Astrocyte (in vitro differentiated cells and primary cell): Measurements from ENCODE around the gene ATPAF2. TPM values are rescaled to one million over a fixed set of nuclear protein-coding genes. Genes with fewer than 3 reads are reported as not detected.

Source experiments
- DNase-seq: peaks from one replicate; pipeline ENCODE4 v3.0.0-alpha.2; 2010; ENCODE audit warnings: low read depth
- FAIRE-seq: peaks from 2 replicates; lab custom pipeline; 2011; peaks lifted over from hg19 to GRCh38; lab: Jason Lieb, UNC
- H2AFZ ChIP-seq: 2 replicates; pipeline ENCODE4 v1.6.0; 2012; ENCODE audit warnings: low read depth, low read length, inconsistent platforms
- H3K27ac ChIP-seq: 2 replicates; pipeline ENCODE4 v1.5.1; 2011; ENCODE audit warnings: low read depth, low read length, inconsistent platforms
- H3K27me3 ChIP-seq: 2 replicates; pipeline ENCODE4 v1.6.0; 2011; ENCODE audit warnings: low read length, inconsistent platforms; ENCODE audit not compliant: insufficient read depth
- H3K36me3 ChIP-seq: 2 replicates; pipeline ENCODE4 v1.5.1; 2011; ENCODE audit warnings: low read length, inconsistent platforms; ENCODE audit not compliant: insufficient read depth
- H3K4me1 ChIP-seq: 2 replicates; pipeline ENCODE4 v1.5.1; 2011; ENCODE audit warnings: low read length, inconsistent platforms; ENCODE audit not compliant: insufficient read depth
- H3K4me2 ChIP-seq: 2 replicates; pipeline ENCODE4 v1.6.0; 2012; ENCODE audit warnings: low read length, inconsistent platforms
- H3K4me3 ChIP-seq: 2 replicates; pipeline ENCODE4 v1.5.1; 2011; ENCODE audit warnings: low read depth, mild to moderate bottlenecking, low read length, inconsistent platforms; ENCODE audit not compliant: insufficient read depth
- H3K79me2 ChIP-seq: 2 replicates; pipeline ENCODE4 v1.6.0; 2012; ENCODE audit warnings: mild to moderate bottlenecking, low read length, inconsistent platforms; ENCODE audit not compliant: insufficient read depth
- H3K9ac ChIP-seq: 2 replicates; pipeline ENCODE4 v1.6.0; 2012; ENCODE audit warnings: mild to moderate bottlenecking, low read length, inconsistent platforms
- H3K9me3 ChIP-seq: 2 replicates; pipeline ENCODE4 v1.5.1; 2012; ENCODE audit warnings: low read depth, mild to moderate bottlenecking, low read length, inconsistent platforms; ENCODE audit not compliant: insufficient read depth
- H4K20me1 ChIP-seq: 2 replicates; pipeline ENCODE4 v1.6.0; 2012; ENCODE audit warnings: low read length, inconsistent platforms; ENCODE audit not compliant: insufficient read depth
- H3K27ac Mint-ChIP-seq: one replicate; pipeline ENCODE4 v1.8.0; 2021; ENCODE audit warnings: mild to moderate bottlenecking, mixed read lengths; ENCODE audit not compliant: unreplicated experiment
- H3K27me3 Mint-ChIP-seq: one replicate; pipeline ENCODE4 v1.8.0; 2021; ENCODE audit warnings: low read depth, mixed read lengths; ENCODE audit not compliant: unreplicated experiment
- H3K36me3 Mint-ChIP-seq: one replicate; pipeline ENCODE4 v1.8.0; 2021; ENCODE audit warnings: low read depth, mixed read lengths; ENCODE audit not compliant: unreplicated experiment
- H3K4me1 Mint-ChIP-seq: one replicate; pipeline ENCODE4 v1.8.0; 2021; ENCODE audit warnings: low read depth, mixed read lengths; ENCODE audit not compliant: unreplicated experiment
- H3K4me3 Mint-ChIP-seq: one replicate; pipeline ENCODE4 v1.8.0; 2021; ENCODE audit warnings: mild to moderate bottlenecking, moderate library complexity, mixed read lengths; ENCODE audit not compliant: unreplicated experiment
- H3K9me3 Mint-ChIP-seq: one replicate; pipeline ENCODE4 v1.8.0; 2021; ENCODE audit warnings: mild to moderate bottlenecking, mixed read lengths; ENCODE audit not compliant: unreplicated experiment
- EZH2 ChIP-seq: IDR thresholded peaks from 2 replicates; pipeline ENCODE4 v1.6.1; 2012; ENCODE audit warnings: mild to moderate bottlenecking, low read length, inconsistent platforms; ENCODE audit not compliant: insufficient read depth
- total RNA-seq: library from RNA; stranded (reverse); gene quantifications from 2 replicates; pipeline ENCODE4 v1.2.1, GENCODE V29; 2021
- TF ChIP-seq, protein P1 (sequence below): IDR thresholded peaks from 2 replicates; pipeline ENCODE4 v1.5.1; 2011; ENCODE audit warnings: low read depth, mild to moderate bottlenecking, inconsistent platforms, low read length, moderate library complexity; ENCODE audit not compliant: insufficient read depth

Gene ATPAF2
- total RNA-seq, 1 donor from 2014 or later, result 24.8 TPM

DNA sequence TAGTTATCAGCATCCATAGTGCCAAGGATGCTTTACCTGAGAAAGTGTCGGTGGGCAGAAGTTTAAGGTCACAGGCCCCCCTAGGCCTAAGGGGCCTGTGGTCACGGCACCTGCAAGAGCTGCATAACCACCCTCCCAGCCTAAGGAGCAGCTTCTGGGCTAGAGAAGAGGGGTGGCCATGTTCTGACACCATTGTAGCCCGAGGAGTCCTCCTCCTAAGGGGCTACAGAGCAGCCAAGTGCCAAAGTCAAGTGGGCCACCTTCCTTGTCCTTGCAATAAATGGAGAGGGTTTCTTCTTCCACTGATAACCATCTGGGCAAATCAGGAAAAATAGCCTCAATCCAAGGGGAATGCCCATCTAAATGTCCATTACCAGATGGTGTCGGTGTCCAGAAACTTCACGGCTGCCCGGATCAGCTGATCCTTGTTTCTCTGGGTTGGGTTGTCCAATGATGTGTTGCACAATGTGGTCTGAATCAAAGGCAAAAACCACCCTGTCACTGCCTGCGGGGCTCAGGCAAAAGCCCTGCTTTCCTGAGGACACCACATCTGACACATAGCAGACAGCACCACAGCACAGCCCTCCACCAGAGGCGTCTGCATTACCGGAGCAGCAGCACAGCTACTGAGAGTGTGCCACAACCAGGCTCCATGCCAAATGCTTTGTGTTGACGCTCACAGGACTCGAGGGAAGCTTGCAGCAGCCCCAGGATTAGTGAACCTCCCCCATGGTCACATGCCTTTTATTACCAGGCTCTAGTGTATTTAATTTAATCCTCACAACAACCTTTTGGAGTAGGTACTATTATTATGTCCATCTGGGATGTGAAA, 12.8 kb downstream of the ATPAF2 start:
- Mint-ChIP-seq H3K36me3 (peaks cover 17% of the 10 kb centered on the region), H3K4me1 (peaks cover 10% of the 10 kb centered on the region), H3K27me3 (no peaks in the 10 kb centered on the region), H3K4me3 (no peak overlapping the region), H3K27ac (no peak overlapping the region), H3K9me3 (no peaks in the 10 kb centered on the region)
- no peaks in the 10 kb centered on the region for H3K27me3 ChIP-seq
- H3K9me3 ChIP-seq, result no peaks in the 10 kb centered on the region
- no peak overlapping the region for H3K9ac ChIP-seq
- H3K4me2 ChIP-seq, result peak overlapping the region; percentile 16
- H2AFZ ChIP-seq, result no peak overlapping the region
- H3K4me3 ChIP-seq, result no peak overlapping the region
- H4K20me1 ChIP-seq, result peaks cover 4% of the 10 kb centered on the region
- no peak for TF ChIP-seq EZH2
- TF ChIP-seq, protein P1, sequence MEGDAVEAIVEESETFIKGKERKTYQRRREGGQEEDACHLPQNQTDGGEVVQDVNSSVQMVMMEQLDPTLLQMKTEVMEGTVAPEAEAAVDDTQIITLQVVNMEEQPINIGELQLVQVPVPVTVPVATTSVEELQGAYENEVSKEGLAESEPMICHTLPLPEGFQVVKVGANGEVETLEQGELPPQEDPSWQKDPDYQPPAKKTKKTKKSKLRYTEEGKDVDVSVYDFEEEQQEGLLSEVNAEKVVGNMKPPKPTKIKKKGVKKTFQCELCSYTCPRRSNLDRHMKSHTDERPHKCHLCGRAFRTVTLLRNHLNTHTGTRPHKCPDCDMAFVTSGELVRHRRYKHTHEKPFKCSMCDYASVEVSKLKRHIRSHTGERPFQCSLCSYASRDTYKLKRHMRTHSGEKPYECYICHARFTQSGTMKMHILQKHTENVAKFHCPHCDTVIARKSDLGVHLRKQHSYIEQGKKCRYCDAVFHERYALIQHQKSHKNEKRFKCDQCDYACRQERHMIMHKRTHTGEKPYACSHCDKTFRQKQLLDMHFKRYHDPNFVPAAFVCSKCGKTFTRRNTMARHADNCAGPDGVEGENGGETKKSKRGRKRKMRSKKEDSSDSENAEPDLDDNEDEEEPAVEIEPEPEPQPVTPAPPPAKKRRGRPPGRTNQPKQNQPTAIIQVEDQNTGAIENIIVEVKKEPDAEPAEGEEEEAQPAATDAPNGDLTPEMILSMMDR, result no peak
- H3K36me3 ChIP-seq, result no peaks in the 10 kb centered on the region
- FAIRE-seq (no peak), DNase-seq (peak; percentile 73)
- peaks cover 12% of the 10 kb centered on the region for H3K4me1 ChIP-seq
- H3K79me2 ChIP-seq, result no peaks in the 10 kb centered on the region
- H3K27ac ChIP-seq, result no peak overlapping the region

DNA sequence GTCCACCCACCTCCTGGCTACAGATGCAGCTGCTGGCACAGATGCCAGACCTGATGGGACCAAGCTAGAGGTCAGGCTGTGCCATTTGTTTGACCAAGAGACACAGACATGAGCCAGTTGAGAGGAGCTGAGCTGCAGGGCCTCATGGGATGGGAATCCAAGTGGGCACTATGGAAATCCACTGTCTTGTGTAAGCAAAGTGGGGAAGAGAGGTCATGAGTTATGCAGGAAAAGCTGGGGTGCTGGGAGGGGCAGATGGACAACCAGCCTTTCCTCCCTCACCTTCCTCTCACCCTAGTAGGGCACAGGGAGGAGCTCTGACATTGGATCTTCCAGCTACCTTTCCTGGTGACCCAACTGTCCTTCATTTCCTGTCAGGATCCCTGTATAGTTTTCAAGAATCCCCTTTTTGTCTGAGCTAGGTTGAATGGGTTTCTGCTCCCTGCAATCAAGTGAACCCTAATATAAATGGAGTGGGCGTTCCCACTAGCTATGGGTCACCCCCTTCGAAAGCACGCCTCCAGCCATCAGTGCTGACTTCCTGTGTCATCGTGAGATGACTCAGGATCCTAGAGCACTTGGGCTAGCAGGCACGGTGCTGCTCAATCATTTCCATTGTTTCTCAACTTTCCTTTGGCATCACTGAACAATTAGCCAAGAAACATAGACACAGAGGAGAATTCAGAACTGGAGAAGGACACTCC, 13.6 kb downstream of the ATPAF2 start:
- Mint-ChIP-seq H3K27ac (no peak overlapping the region), H3K4me1 (peaks cover 10% of the 10 kb centered on the region), H3K36me3 (peaks cover 17% of the 10 kb centered on the region), H3K4me3 (no peak overlapping the region), H3K27me3 (no peaks in the 10 kb centered on the region), H3K9me3 (no peaks in the 10 kb centered on the region)
- FAIRE-seq, result peak; percentile 76
- Histone ChIP-seq H3K36me3 (no peaks in the 10 kb centered on the region), H2AFZ (no peak overlapping the region), H3K4me2 (peak overlapping the region; percentile 16), H4K20me1 (peaks cover 4% of the 10 kb centered on the region), H3K9me3 (no peaks in the 10 kb centered on the region), H3K27ac (no peak overlapping the region), H3K9ac (no peak overlapping the region), H3K4me3 (no peak overlapping the region), H3K27me3 (no peaks in the 10 kb centered on the region), H3K79me2 (no peaks in the 10 kb centered on the region), H3K4me1 (peaks cover 12% of the 10 kb centered on the region)
- TF ChIP-seq EZH2, result no peak
- TF ChIP-seq, protein P1, result no peak
- DNase-seq, result peak; percentile 27
